DND-41 (cell line): Measurements from ENCODE around the gene CD7.
A peak's percentile ranks its signal among the peaks of the same experiment; 100 is the strongest.

Experiments used
- ATAC-seq: fragments of 200-7000 bp; cut with Tn5 transposase; 3 replicates; pipeline ENCODE4 v1.9.1; 2021; ENCODE audit warnings: low read depth; ENCODE audit not compliant: insufficient read depth
- DNase-seq: peaks from one replicate; pipeline ENCODE4 v3.0.0-alpha.2; 2020
- H2AFZ ChIP-seq: 2 replicates; pipeline ENCODE4 v1.6.0; 2012; ENCODE audit warnings: low read depth, low read length
- H3K27ac ChIP-seq: 2 replicates; pipeline ENCODE4 v1.5.1; 2012; ENCODE audit warnings: low read length, inconsistent platforms
- H3K27me3 ChIP-seq: fragments of 200-600 bp; sonication (generic); 2 replicates; pipeline ENCODE4 v1.6.0; 2012; ENCODE audit warnings: low read length, mild to moderate bottlenecking, inconsistent platforms; ENCODE audit not compliant: insufficient read depth, poor library complexity
- H3K36me3 ChIP-seq: 2 replicates; pipeline ENCODE4 v1.5.1; 2012; ENCODE audit warnings: low read length, inconsistent platforms; ENCODE audit not compliant: insufficient read depth
- H3K4me1 ChIP-seq: 2 replicates; pipeline ENCODE4 v1.5.1; 2012; ENCODE audit warnings: mild to moderate bottlenecking, low read length; ENCODE audit not compliant: insufficient read depth
- H3K4me2 ChIP-seq: 2 replicates; pipeline ENCODE4 v1.6.0; 2012; ENCODE audit warnings: mild to moderate bottlenecking, moderate library complexity, low read length, inconsistent platforms; ENCODE audit not compliant: insufficient read depth
- H3K4me3 ChIP-seq, 2 experiments: fragments of 200-600 bp in 1 of 2; shearing (Covaris generic) in 1 of 2; 2 replicates each; pipeline ENCODE4 v1.5.1; 2012 to 2016; ENCODE audit warnings: inconsistent platforms in 2 of 2, low read length in 2 of 2, mild to moderate bottlenecking in 2 of 2, low read depth in 1 of 2, moderate library complexity in 1 of 2
- H3K79me2 ChIP-seq: 2 replicates; pipeline ENCODE4 v1.6.0; 2012; ENCODE audit warnings: low read length, inconsistent platforms; ENCODE audit not compliant: insufficient read depth
- H3K9ac ChIP-seq: 2 replicates; pipeline ENCODE4 v1.6.0; 2012; ENCODE audit warnings: low read depth, mild to moderate bottlenecking, inconsistent platforms, low read length, moderate library complexity
- H3K9me3 ChIP-seq: 2 replicates; pipeline ENCODE4 v1.5.1; 2012; ENCODE audit warnings: low read length, moderate library complexity, mild to moderate bottlenecking, inconsistent platforms; ENCODE audit not compliant: insufficient read depth, severe bottlenecking
- H4K20me1 ChIP-seq: 2 replicates; pipeline ENCODE4 v1.6.0; 2012; ENCODE audit warnings: low read length; ENCODE audit not compliant: insufficient read depth
- CTCF ChIP-seq: IDR thresholded peaks from 2 replicates; pipeline ENCODE4 v1.5.1; 2012; ENCODE audit warnings: borderline replicate concordance, low read length, moderate library complexity, mild to moderate bottlenecking; ENCODE audit not compliant: poor library complexity, severe bottlenecking; ENCODE audit errors: extremely low read depth
- EZH2 ChIP-seq: IDR thresholded peaks from 3 replicates; pipeline ENCODE4 v1.6.1; 2012; ENCODE audit warnings: borderline replicate concordance, low read depth, mild to moderate bottlenecking, moderate library complexity, low read length, inconsistent platforms; ENCODE audit not compliant: severe bottlenecking

CD7 gene

GRCh38 chr17:82298538-82299421, 18.6 kb downstream of the CD7 start:
- DNase-seq: peak; percentile 49
- Histone ChIP-seq H3K9ac (peak overlapping the region; percentile 76), H3K36me3 (no peaks in the 10 kb centered on the region), H3K4me1 (peaks cover 93% of the 10 kb centered on the region), H3K9me3 (no peaks in the 10 kb centered on the region), H3K27ac (peak overlapping the region; percentile 99), H3K4me3 (peak overlapping the region; percentile 16 to 62; a peak in 3 of 4 replicates), H3K4me2 (peak overlapping the region; percentile 88), H4K20me1 (no peaks in the 10 kb centered on the region), H2AFZ (peak overlapping the region; percentile 66), H3K27me3 (no peaks in the 10 kb centered on the region), H3K79me2 (peaks cover 8% of the 10 kb centered on the region; the same call in 1 of the 2 replicates)
- ATAC-seq: peak; percentile 4
- TF ChIP-seq CTCF: no peak
- TF ChIP-seq EZH2: no peak

GRCh38 chr17:82297714-82298537, 19.5 kb downstream of the CD7 start:
- peaks cover 89% of the 10 kb centered on the region for H3K4me1 ChIP-seq
- peak overlapping the region; percentile 88 for H3K4me2 ChIP-seq
- H2AFZ ChIP-seq: peak overlapping the region; percentile 66
- peak; percentile 94 for DNase-seq
- H3K36me3 ChIP-seq: no peaks in the 10 kb centered on the region
- peaks cover 8% of the 10 kb centered on the region for H3K79me2 ChIP-seq
- H3K27me3 ChIP-seq: no peaks in the 10 kb centered on the region
- H3K27ac ChIP-seq: peak overlapping the region; percentile 99
- H3K9ac ChIP-seq: peak overlapping the region; percentile 76
- TF ChIP-seq CTCF (no peak), EZH2 (no peak)
- H4K20me1 ChIP-seq: no peaks in the 10 kb centered on the region
- ATAC-seq: peak; percentile 55
- H3K4me3 ChIP-seq: peak overlapping the region; percentile 16 to 62; a peak in 3 of 4 replicates
- no peaks in the 10 kb centered on the region for H3K9me3 ChIP-seq

GRCh38 chr17:82297280-82297713, 20.1 kb downstream of the CD7 start:
- no peak for ATAC-seq
- H2AFZ ChIP-seq: peak overlapping the region; percentile 66

More at GRCh38 chr17:82297280-82297713, 20.1 kb downstream of the CD7 start:
- TF ChIP-seq CTCF (no peak), EZH2 (no peak)
- no peaks in the 10 kb centered on the region for H4K20me1 ChIP-seq
- H3K27me3 ChIP-seq: no peaks in the 10 kb centered on the region
- DNase-seq: peak; percentile 69
- H3K79me2 ChIP-seq: peaks cover 10% of the 10 kb centered on the region
- H3K4me3 ChIP-seq: peak overlapping the region; percentile 13 to 62; a peak in 3 of 4 replicates
- no peaks in the 10 kb centered on the region for H3K36me3 ChIP-seq
- H3K9ac ChIP-seq: peak overlapping the region; percentile 76
- peaks cover 83% of the 10 kb centered on the region for H3K4me1 ChIP-seq
- H3K27ac ChIP-seq: peak overlapping the region; percentile 99
- H3K4me2 ChIP-seq: peak overlapping the region; percentile 88
- no peaks in the 10 kb centered on the region for H3K9me3 ChIP-seq
